OCI-LY3 (cell line): Measurements from ENCODE around the gene ANAPC13.

ENCODE experiments used
- H2AFZ ChIP-seq: fragments of 200-600, 300-600 bp; shearing (Covaris generic); 2 replicates; pipeline ENCODE4 v1.6.0; 2014; ENCODE audit warnings: antibody characterized with exemption, low read depth, low read length
- H3K27ac ChIP-seq: fragments of 200-600, 300-600 bp; sonication (generic); 2 replicates; pipeline ENCODE4 v1.5.1; 2014; ENCODE audit warnings: mild to moderate bottlenecking, low read length, moderate library complexity, mixed read lengths
- H3K27me3 ChIP-seq: fragments of 200-600, 300-600 bp; sonication (generic); 2 replicates; pipeline ENCODE4 v1.6.1; 2014; ENCODE audit warnings: low read depth, low read length, mixed read lengths
- H3K36me3 ChIP-seq: fragments of 200-600, 300-600 bp; sonication (generic); replicated peaks from 2 replicates; pipeline ENCODE3; 2014; ENCODE audit warnings: low read depth, low read length, mixed read lengths
- H3K4me1 ChIP-seq: fragments of 300-600, 200-600 bp; sonication (generic); 2 replicates; pipeline ENCODE4 v1.6.1; 2014; ENCODE audit warnings: low read length, mixed read lengths
- H3K4me2 ChIP-seq: fragments of 200-600, 300-600 bp; sonication (generic); 2 replicates; pipeline ENCODE4 v1.6.1; 2014; ENCODE audit warnings: low read length, mixed read lengths
- H3K4me3 ChIP-seq: fragments of 300-600, 200-600 bp; sonication (generic); 2 replicates; pipeline ENCODE4 v1.5.1; 2014; ENCODE audit warnings: antibody characterized with exemption, mild to moderate bottlenecking, low read length, moderate library complexity
- H3K79me2 ChIP-seq: fragments of 300-600, 200-600 bp; shearing (Covaris generic); 2 replicates; pipeline ENCODE4 v1.6.1; 2014; ENCODE audit warnings: mild to moderate bottlenecking, low read length, mixed read lengths
- H3K9ac ChIP-seq: fragments of 300-600, 200-600 bp; shearing (Covaris generic); 2 replicates; pipeline ENCODE4 v1.6.0; 2014; ENCODE audit warnings: mild to moderate bottlenecking, low read length, moderate library complexity
- H3K9me3 ChIP-seq: fragments of 200-600, 300-600 bp; shearing (Covaris generic); 2 replicates; pipeline ENCODE4 v1.6.1; 2014; ENCODE audit warnings: low read length, mixed read lengths; ENCODE audit not compliant: insufficient read depth
- H4K20me1 ChIP-seq: fragments of 200-600, 300-600 bp; sonication (generic); 2 replicates; pipeline ENCODE4 v1.6.1; 2016; ENCODE audit warnings: low read length, mixed read lengths; ENCODE audit not compliant: insufficient read depth
- EZH2phosphoT487 ChIP-seq: fragments of 200-600 bp; shearing (Covaris generic); IDR thresholded peaks from 2 replicates; pipeline ENCODE4 v1.6.1; 2018; ENCODE audit warnings: antibody characterized with exemption, mixed run types, low read depth
- TF ChIP-seq, protein P1 (sequence below): fragments of 200-600, 300-600 bp; sonication (generic); IDR thresholded peaks from 2 replicates; pipeline ENCODE4 v1.5.1; 2014; ENCODE audit warnings: antibody characterized with exemption, low read length, low read depth

The ANAPC13 gene

DNA sequence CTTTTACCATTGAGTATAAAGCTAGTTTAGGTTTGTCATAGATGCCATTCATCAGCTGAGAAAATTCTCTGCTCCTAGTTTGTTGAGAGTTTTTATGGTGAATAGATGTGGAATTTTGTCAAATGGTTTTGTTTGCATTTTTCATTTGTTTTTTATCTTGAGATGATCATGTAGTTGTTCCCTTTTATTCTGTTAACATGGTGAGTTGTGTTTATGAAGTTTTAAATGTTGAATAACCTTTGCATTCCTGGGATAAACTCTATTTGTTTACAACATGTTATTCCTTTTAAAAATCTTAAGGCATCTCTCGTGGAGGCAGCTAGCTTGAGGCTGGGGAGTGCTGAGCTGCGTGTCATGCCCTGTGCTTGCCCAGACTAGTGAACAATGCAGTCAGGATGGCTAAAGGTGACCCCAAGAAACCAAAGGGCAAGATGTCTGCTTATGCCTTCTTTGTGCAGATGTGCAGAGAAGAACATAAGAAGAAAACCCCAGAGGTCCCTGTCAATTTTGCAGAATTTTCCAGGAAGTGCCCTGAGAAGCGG lies 48.5 kb downstream of the ANAPC13 start:
- Histone ChIP-seq H4K20me1 (no peaks in the 10 kb centered on the region), H3K4me1 (peaks cover 11% of the 10 kb centered on the region; the same call in 1 of the 2 replicates), H3K9me3 (no peaks in the 10 kb centered on the region), H3K4me2 (no peak overlapping the region), H3K36me3 (no peaks in the 10 kb centered on the region), H3K4me3 (no peak overlapping the region), H3K27me3 (peaks cover 64% of the 10 kb centered on the region), H3K79me2 (no peaks in the 10 kb centered on the region), H3K9ac (no peak overlapping the region), H3K27ac (no peak overlapping the region), H2AFZ (no peak overlapping the region)
- TF ChIP-seq EZH2phosphoT487 = no peak
- TF ChIP-seq, protein P1, sequence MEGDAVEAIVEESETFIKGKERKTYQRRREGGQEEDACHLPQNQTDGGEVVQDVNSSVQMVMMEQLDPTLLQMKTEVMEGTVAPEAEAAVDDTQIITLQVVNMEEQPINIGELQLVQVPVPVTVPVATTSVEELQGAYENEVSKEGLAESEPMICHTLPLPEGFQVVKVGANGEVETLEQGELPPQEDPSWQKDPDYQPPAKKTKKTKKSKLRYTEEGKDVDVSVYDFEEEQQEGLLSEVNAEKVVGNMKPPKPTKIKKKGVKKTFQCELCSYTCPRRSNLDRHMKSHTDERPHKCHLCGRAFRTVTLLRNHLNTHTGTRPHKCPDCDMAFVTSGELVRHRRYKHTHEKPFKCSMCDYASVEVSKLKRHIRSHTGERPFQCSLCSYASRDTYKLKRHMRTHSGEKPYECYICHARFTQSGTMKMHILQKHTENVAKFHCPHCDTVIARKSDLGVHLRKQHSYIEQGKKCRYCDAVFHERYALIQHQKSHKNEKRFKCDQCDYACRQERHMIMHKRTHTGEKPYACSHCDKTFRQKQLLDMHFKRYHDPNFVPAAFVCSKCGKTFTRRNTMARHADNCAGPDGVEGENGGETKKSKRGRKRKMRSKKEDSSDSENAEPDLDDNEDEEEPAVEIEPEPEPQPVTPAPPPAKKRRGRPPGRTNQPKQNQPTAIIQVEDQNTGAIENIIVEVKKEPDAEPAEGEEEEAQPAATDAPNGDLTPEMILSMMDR = no peak

DNA sequence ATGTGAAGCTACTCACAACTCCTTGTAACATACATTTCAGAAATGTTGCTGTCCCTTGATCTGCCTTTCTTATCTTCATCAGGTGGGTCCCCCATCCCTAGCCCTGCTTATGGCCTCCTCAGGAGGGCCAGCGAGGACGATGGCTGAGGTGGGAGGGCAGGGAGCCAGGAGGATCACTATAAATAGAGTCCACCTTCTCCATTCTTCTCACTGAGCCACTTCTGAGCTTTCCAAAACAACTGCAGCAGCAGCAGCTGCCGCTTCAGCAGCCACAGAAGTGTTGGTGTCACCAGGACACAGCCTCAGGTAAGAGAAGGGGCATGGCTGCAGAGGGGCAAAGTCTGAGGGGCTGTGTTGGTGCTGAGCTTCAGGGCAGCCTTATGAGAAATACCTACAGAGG lies 53.5 kb downstream of the ANAPC13 start:
- no peaks in the 10 kb centered on the region for H4K20me1 ChIP-seq
- no peaks in the 10 kb centered on the region for H3K9me3 ChIP-seq
- TF ChIP-seq, protein P1 = no peak
- TF ChIP-seq EZH2phosphoT487 = no peak
- no peaks in the 10 kb centered on the region for H3K36me3 ChIP-seq
- H3K4me1 ChIP-seq = peaks cover 33% of the 10 kb centered on the region
- no peak overlapping the region for H3K27ac ChIP-seq
- H3K9ac ChIP-seq = no peak overlapping the region
- peaks cover 75% of the 10 kb centered on the region for H3K27me3 ChIP-seq
- H3K4me3 ChIP-seq = no peak overlapping the region
- H3K4me2 ChIP-seq = no peak overlapping the region
- H3K79me2 ChIP-seq = no peaks in the 10 kb centered on the region
- no peak overlapping the region for H2AFZ ChIP-seq

DNA sequence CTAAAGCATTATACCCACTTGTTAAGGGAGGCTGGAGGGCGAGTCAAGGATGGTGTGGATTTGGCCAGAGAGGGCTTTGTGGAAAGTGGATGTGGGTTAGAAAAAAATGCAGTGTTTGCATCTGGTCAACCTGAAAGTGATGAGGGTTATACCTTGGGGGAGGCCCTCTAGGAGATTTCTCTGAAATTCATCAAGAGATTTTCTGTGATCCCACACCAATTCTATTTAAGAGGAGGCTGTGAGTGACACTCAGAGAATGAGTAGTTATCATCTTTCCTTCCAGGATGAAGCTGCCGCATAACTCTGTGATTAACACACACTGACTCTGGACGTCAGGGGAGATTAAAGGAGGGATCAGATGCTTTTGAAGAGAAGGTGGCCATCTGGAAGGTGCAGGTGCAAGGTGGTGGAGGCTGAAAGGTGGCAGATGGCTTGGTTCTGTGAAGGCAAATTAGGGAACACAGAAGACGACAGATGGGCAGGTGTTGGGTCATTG lies 54.8 kb downstream of the ANAPC13 start:
- Histone ChIP-seq H3K9ac (no peak overlapping the region), H3K27me3 (peaks cover 73% of the 10 kb centered on the region), H3K4me2 (peak overlapping the region; percentile 50), H3K4me1 (peaks cover 33% of the 10 kb centered on the region), H3K36me3 (no peaks in the 10 kb centered on the region), H3K27ac (no peak overlapping the region), H3K79me2 (no peaks in the 10 kb centered on the region), H3K9me3 (no peaks in the 10 kb centered on the region), H4K20me1 (no peaks in the 10 kb centered on the region), H2AFZ (no peak overlapping the region), H3K4me3 (0 out of 2 replicates have a peak overlapping the region, but pooled peaks have one; percentile 5)
- TF ChIP-seq, protein P1 = no peak
- TF ChIP-seq EZH2phosphoT487 = no peak

DNA sequence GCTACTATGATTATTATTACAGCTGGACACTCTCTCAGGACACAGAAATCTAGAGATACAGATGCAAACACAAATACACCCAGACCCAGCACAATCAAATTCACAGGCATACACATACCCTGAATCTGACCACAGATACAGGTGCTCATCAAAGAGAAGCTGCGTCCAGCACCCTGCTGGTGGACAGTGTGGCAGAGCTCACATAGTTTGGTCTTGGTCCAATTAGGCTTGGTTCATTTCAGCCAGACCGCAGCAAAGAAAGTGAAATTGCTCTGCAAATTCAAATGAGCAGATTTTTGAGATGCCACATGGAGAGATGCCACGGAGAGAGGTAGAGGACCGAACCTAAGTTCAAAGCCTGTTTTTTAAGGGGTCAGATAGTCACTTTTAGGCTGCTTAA lies 55.6 kb downstream of the ANAPC13 start:
- no peaks in the 10 kb centered on the region for H3K79me2 ChIP-seq
- peaks cover 33% of the 10 kb centered on the region for H3K4me1 ChIP-seq
- H4K20me1 ChIP-seq = no peaks in the 10 kb centered on the region
- no peak for TF ChIP-seq EZH2phosphoT487
- TF ChIP-seq, protein P1 = no peak
- no peak overlapping the region for H3K9ac ChIP-seq
- H3K4me3 ChIP-seq = no peak overlapping the region
- H3K27me3 ChIP-seq = peaks cover 73% of the 10 kb centered on the region
- H3K36me3 ChIP-seq = no peaks in the 10 kb centered on the region
- peak overlapping the region; percentile 50; the same call in 1 of the 2 replicates for H3K4me2 ChIP-seq
- no peak overlapping the region for H3K27ac ChIP-seq
- no peaks in the 10 kb centered on the region for H3K9me3 ChIP-seq
- no peak overlapping the region for H2AFZ ChIP-seq
